GM23338 (cell line): ENCODE results near the gene GPANK1. TPM values are rescaled to one million over a fixed set of nuclear protein-coding genes. Genes with fewer than 3 reads are reported as not detected.

Experiments used
- ATAC-seq: fragments of 200-7000 bp; cut with Tn5 transposase; 3 replicates; pipeline ENCODE4 v1.9.1; 2020
- DNase-seq: peaks from one replicate; pipeline ENCODE4 v3.0.0-alpha.2; 2015; ENCODE audit warnings: low spot score
- H2AFZ ChIP-seq: fragments of 200-600 bp; sonication (generic); 2 replicates; pipeline ENCODE4 v1.8.0; 2016; ENCODE audit warnings: antibody characterized with exemption, mild to moderate bottlenecking, moderate library complexity
- H3F3A ChIP-seq: fragments of 200-600 bp; sonication (generic); replicated peaks from 2 replicates; pipeline ENCODE4 v1.8.0; 2017; ENCODE audit warnings: antibody characterized with exemption, mixed run types, low read depth
- H3K27ac ChIP-seq: fragments of 200-600 bp; sonication (generic); 2 replicates; pipeline ENCODE4 v1.6.1; 2016; ENCODE audit warnings: low read depth
- H3K27me3 ChIP-seq: fragments of 200-600 bp; sonication (generic); 2 replicates; pipeline ENCODE4 v1.8.0; 2016; ENCODE audit warnings: mild to moderate bottlenecking, mixed run types, moderate library complexity; ENCODE audit not compliant: insufficient read depth
- H3K36me3 ChIP-seq: fragments of 200-600 bp; sonication (generic); 2 replicates; pipeline ENCODE4 v1.8.0; 2016; ENCODE audit warnings: mild to moderate bottlenecking; ENCODE audit not compliant: insufficient read depth
- H3K4me1 ChIP-seq: fragments of 200-600 bp; sonication (generic); 2 replicates; pipeline ENCODE4 v1.8.0; 2016; ENCODE audit warnings: mild to moderate bottlenecking, moderate library complexity; ENCODE audit not compliant: insufficient read depth
- H3K4me2 ChIP-seq: fragments of 200-600 bp; sonication (generic); 2 replicates; pipeline ENCODE4 v1.7.1; 2017; ENCODE audit warnings: mixed run types
- H3K4me3 ChIP-seq: fragments of 200-600 bp; sonication (generic); 2 replicates; pipeline ENCODE4 v1.6.1; 2016; ENCODE audit warnings: mixed run types
- H3K79me2 ChIP-seq: fragments of 200-600 bp; sonication (generic); replicated peaks from 2 replicates; pipeline ENCODE4 v1.8.0; 2017; ENCODE audit warnings: mild to moderate bottlenecking; ENCODE audit not compliant: insufficient read depth
- H3K9me2 ChIP-seq: fragments of 200-600 bp; sonication (generic); 2 replicates; pipeline ENCODE4 v1.8.0; 2017; ENCODE audit not compliant: insufficient read depth
- H4K20me1 ChIP-seq: fragments of 200-600 bp; sonication (generic); replicated peaks from 2 replicates; pipeline ENCODE4 v1.8.0; 2017; ENCODE audit warnings: mild to moderate bottlenecking; ENCODE audit not compliant: insufficient read depth
- H3K27ac Mint-ChIP-seq: 2 replicates; pipeline ENCODE4 v1.8.0; 2020; ENCODE audit warnings: inconsistent platforms, mild to moderate bottlenecking, moderate library complexity, mixed read lengths
- H3K27me3 Mint-ChIP-seq: 3 replicates; pipeline ENCODE4 v1.8.0; 2022; ENCODE audit warnings: low read depth, mild to moderate bottlenecking, moderate library complexity, mixed read lengths, inconsistent platforms; ENCODE audit not compliant: insufficient read depth, poor library complexity
- H3K36me3 Mint-ChIP-seq: 3 replicates; pipeline ENCODE4 v1.8.0; 2021; ENCODE audit warnings: low read depth, mild to moderate bottlenecking, inconsistent platforms, moderate library complexity, mixed read lengths
- H3K4me1 Mint-ChIP-seq: 3 replicates; pipeline ENCODE4 v1.8.0; 2020; ENCODE audit warnings: mild to moderate bottlenecking, inconsistent platforms, mixed read lengths
- H3K4me3 Mint-ChIP-seq: 3 replicates; pipeline ENCODE4 v1.8.0; 2021; ENCODE audit warnings: moderate library complexity, mild to moderate bottlenecking, inconsistent platforms, mixed read lengths
- H3K9me3 Mint-ChIP-seq: 3 replicates; pipeline ENCODE4 v1.8.0; 2020; ENCODE audit warnings: moderate library complexity, mild to moderate bottlenecking, inconsistent platforms, mixed read lengths
- CREB1 ChIP-seq: fragments of 250-450 bp; sonication (Bioruptor Pico); IDR thresholded peaks from 2 replicates; pipeline ENCODE4 v1.5.0; 2020; ENCODE audit warnings: low read depth, mild to moderate bottlenecking, moderate library complexity
- EZH2 ChIP-seq: fragments of 200-600 bp; sonication (generic); IDR thresholded peaks from one replicate; pipeline ENCODE4 v1.8.0; 2017; ENCODE audit warnings: antibody characterized with exemption, mild to moderate bottlenecking, low read depth; ENCODE audit not compliant: unreplicated experiment
- NANOG ChIP-seq: IDR thresholded peaks from 2 replicates; pipeline ENCODE4 v1.6.1; 2016; ENCODE audit warnings: antibody characterized with exemption, borderline replicate concordance
- POLR2AphosphoS5 ChIP-seq: IDR thresholded peaks from 2 replicates; pipeline ENCODE4 v1.6.1; 2016; ENCODE audit warnings: antibody characterized with exemption, low read depth
- STAT1 ChIP-seq: IDR thresholded peaks from one replicate; pipeline ENCODE4 v1.6.1; 2016; ENCODE audit warnings: antibody characterized with exemption; ENCODE audit not compliant: unreplicated experiment
- ZNF114 ChIP-seq: fragments of 250-450 bp; sonication (Bioruptor Pico); IDR thresholded peaks from 2 replicates; pipeline ENCODE4 v1.5.0; 2020; ENCODE audit warnings: mild to moderate bottlenecking, moderate library complexity
- ZNF331 ChIP-seq: fragments of 250-450 bp; sonication (Bioruptor Pico); IDR thresholded peaks from 2 replicates; pipeline ENCODE4 v1.5.0; 2020; ENCODE audit warnings: low read depth, mild to moderate bottlenecking, moderate library complexity
- polyA plus RNA-seq: library from polyadenylated mRNA; unstranded; fragments of >200 nt; fragmentation: Nextera tagmentation; extraction: Ambion mirVana; gene quantifications from 2 replicates; pipeline ENCODE4 v1.2.1, GENCODE V29; 2016
- total RNA-seq: library from RNA; depleted of rRNA; stranded (reverse); fragments of >200 nt; shearing (Covaris generic); gene quantifications from 2 replicates; pipeline ENCODE4 v1.2.3, GENCODE V29; 2014
- TF ChIP-seq, protein P1 (sequence below), 2 experiments: fragments of 200-600 bp in 1 of 2; sonication (generic) in 1 of 2; conservative IDR thresholded peaks; 2 replicates each; pipeline versions ENCODE4 v1.5.1 to v1.6.1; 2016 to 2017; ENCODE audit warnings: antibody characterized with exemption in 2 of 2, low read depth in 2 of 2, mild to moderate bottlenecking in 2 of 2, moderate library complexity in 1 of 2
- TF ChIP-seq, protein P2 (sequence below): IDR thresholded peaks from one replicate; pipeline ENCODE4 v1.6.1; 2018; ENCODE audit warnings: antibody characterized with exemption; ENCODE audit not compliant: unreplicated experiment

Gene GPANK1
- total and polyA plus RNA-seq, 2 experiments from 2014 or later = 27.1 to 49.2 TPM

DNA sequence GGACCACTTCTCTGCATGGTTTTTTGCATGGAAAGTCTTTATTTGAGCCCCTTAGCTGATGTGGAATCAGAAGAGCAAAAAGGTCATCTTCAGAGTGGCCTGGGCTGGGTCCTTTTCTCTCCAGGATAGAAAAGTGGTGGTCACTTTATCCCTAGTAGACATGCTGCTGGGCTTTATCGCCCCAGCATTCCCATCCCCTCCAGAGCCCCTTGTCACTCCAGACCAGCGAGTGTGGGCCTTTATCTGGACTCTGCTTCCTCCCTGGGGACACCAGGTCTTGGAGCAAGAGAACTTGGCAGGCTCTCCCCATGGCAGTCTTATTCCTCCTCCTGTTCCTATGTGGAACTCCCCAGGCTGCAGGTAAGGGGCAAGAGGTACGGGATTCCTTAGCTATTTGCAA, 41.8 kb upstream of the GPANK1 start, which contains the start of gene LY6G6F:
Gene LY6G6F, plus strand, starts transcription at position 268 of the 400 bp plus-strand sequence. Its CDS starts 41 bp downstream, at position 309.
- H3K27ac ChIP-seq = no peak within 1 kb of the TSS
- H3K27me3 ChIP-seq = no peaks in the 10 kb centered on the region
- H3K4me3 ChIP-seq = no peak within 1 kb of the TSS
- Mint-ChIP-seq H3K9me3 (no peaks in the 10 kb centered on the region), H3K36me3 (no peaks in the 10 kb centered on the region; the same call in 2 of the 3 replicates), H3K27me3 (peaks cover 14% of the 10 kb centered on the region), H3K27ac (no peak within 1 kb of the TSS), H3K4me3 (no peak within 1 kb of the TSS), H3K4me1 (peaks cover 11% of the 10 kb centered on the region)
- peaks cover 3% of the 10 kb centered on the region; the same call in 1 of the 2 replicates for H3F3A ChIP-seq
- peaks cover 7% of the 10 kb centered on the region; the same call in 1 of the 2 replicates for H3K79me2 ChIP-seq
- no peaks in the 10 kb centered on the region for H3K9me2 ChIP-seq
- TF ChIP-seq, protein P1, sequence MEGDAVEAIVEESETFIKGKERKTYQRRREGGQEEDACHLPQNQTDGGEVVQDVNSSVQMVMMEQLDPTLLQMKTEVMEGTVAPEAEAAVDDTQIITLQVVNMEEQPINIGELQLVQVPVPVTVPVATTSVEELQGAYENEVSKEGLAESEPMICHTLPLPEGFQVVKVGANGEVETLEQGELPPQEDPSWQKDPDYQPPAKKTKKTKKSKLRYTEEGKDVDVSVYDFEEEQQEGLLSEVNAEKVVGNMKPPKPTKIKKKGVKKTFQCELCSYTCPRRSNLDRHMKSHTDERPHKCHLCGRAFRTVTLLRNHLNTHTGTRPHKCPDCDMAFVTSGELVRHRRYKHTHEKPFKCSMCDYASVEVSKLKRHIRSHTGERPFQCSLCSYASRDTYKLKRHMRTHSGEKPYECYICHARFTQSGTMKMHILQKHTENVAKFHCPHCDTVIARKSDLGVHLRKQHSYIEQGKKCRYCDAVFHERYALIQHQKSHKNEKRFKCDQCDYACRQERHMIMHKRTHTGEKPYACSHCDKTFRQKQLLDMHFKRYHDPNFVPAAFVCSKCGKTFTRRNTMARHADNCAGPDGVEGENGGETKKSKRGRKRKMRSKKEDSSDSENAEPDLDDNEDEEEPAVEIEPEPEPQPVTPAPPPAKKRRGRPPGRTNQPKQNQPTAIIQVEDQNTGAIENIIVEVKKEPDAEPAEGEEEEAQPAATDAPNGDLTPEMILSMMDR (conservative IDR thresholded peaks at IDR 0.05; ENCODE audit: low read depth in 2 of 2) = no peak
- no peak for TF ChIP-seq STAT1
- no peak for TF ChIP-seq NANOG
- TF ChIP-seq ZNF331 (CRISPR knock-in tag) = no peak
- no peak for TF ChIP-seq EZH2
- H3K36me3 ChIP-seq = no peaks in the 10 kb centered on the region
- H2AFZ ChIP-seq = no peak within 1 kb of the TSS
- DNase-seq (no peak), ATAC-seq (no peak)
- no peak within 1 kb of the TSS for H3K4me2 ChIP-seq
- no peaks in the 10 kb centered on the region for H4K20me1 ChIP-seq
- H3K4me1 ChIP-seq = peaks cover 5% of the 10 kb centered on the region; the same call in 1 of the 2 replicates

DNA sequence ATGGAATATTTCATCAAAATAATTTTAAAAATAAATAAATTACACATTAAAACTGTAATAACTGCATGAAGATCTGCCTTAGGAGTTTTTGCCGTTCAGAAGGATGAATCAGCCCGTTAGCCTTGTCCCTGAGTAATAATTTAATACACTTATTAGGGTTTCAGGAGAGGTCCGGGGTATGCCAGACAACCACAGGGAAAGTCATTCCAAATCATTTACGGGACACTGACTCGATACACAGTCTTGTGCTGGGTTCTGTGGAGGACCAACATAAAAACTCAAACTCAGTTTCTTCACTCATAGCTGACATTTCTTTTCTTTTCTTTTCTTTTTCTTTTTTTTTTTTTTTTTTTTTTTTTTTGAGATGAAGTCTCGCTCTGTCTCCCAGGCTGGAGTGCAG, 41.1 kb upstream of the GPANK1 start:
- H2AFZ ChIP-seq = no peak overlapping the region
- no peaks in the 10 kb centered on the region for H3K36me3 ChIP-seq
- 0 out of 2 replicates have a peak, but pooled peaks cover 3% of the 10 kb centered on the region for H4K20me1 ChIP-seq
- no peaks in the 10 kb centered on the region for H3K9me2 ChIP-seq
- H3K4me1 Mint-ChIP-seq = peaks cover 13% of the 10 kb centered on the region
- H3K4me3 ChIP-seq = no peak overlapping the region
- peaks cover 13% of the 10 kb centered on the region; the same call in 1 of the 2 replicates for H3K79me2 ChIP-seq
- ATAC-seq (no peak), DNase-seq (no peak)
- H3K27ac Mint-ChIP-seq = no peak overlapping the region
- no peaks in the 10 kb centered on the region for H3K9me3 Mint-ChIP-seq
- no peak overlapping the region for H3K27ac ChIP-seq
- H3K4me1 ChIP-seq = peaks cover 5% of the 10 kb centered on the region; the same call in 1 of the 2 replicates
- H3K4me3 Mint-ChIP-seq = no peak overlapping the region
- peaks cover 3% of the 10 kb centered on the region; the same call in 1 of the 2 replicates for H3F3A ChIP-seq
- H3K4me2 ChIP-seq = no peak overlapping the region
- H3K27me3 Mint-ChIP-seq = peaks cover 14% of the 10 kb centered on the region
- H3K27me3 ChIP-seq = no peaks in the 10 kb centered on the region
- no peaks in the 10 kb centered on the region; the same call in 2 of the 3 replicates for H3K36me3 Mint-ChIP-seq
- TF ChIP-seq, protein P2, sequence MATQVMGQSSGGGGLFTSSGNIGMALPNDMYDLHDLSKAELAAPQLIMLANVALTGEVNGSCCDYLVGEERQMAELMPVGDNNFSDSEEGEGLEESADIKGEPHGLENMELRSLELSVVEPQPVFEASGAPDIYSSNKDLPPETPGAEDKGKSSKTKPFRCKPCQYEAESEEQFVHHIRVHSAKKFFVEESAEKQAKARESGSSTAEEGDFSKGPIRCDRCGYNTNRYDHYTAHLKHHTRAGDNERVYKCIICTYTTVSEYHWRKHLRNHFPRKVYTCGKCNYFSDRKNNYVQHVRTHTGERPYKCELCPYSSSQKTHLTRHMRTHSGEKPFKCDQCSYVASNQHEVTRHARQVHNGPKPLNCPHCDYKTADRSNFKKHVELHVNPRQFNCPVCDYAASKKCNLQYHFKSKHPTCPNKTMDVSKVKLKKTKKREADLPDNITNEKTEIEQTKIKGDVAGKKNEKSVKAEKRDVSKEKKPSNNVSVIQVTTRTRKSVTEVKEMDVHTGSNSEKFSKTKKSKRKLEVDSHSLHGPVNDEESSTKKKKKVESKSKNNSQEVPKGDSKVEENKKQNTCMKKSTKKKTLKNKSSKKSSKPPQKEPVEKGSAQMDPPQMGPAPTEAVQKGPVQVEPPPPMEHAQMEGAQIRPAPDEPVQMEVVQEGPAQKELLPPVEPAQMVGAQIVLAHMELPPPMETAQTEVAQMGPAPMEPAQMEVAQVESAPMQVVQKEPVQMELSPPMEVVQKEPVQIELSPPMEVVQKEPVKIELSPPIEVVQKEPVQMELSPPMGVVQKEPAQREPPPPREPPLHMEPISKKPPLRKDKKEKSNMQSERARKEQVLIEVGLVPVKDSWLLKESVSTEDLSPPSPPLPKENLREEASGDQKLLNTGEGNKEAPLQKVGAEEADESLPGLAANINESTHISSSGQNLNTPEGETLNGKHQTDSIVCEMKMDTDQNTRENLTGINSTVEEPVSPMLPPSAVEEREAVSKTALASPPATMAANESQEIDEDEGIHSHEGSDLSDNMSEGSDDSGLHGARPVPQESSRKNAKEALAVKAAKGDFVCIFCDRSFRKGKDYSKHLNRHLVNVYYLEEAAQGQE = no peak
- TF ChIP-seq CREB1 (CRISPR knock-in tag) (no peak), POLR2AphosphoS5 (no peak), NANOG (no peak), ZNF114 (CRISPR knock-in tag) (no peak), EZH2 (no peak)
- TF ChIP-seq, protein P1 (conservative IDR thresholded peaks at IDR 0.05; ENCODE audit: low read depth in 2 of 2) = no peak
